HepG2 (cell line): Measurements from ENCODE around the gene RHEBL1. TPM values are rescaled to one million over a fixed set of nuclear protein-coding genes. Genes with fewer than 3 reads are reported as not detected.

Experiments used
- ARNT2 ChIP-seq: sonication (generic); formaldehyde crosslinking; IDR thresholded peaks from 2 replicates; pipeline ENCODE4 v1.8.0; 2022; ENCODE audit warnings: mild to moderate bottlenecking, low read depth, missing genetic modification reagents, moderate library complexity
- CBX2 ChIP-seq, 2 experiments: fragments of 200-600 bp in 1 of 2; sonication (generic); formaldehyde crosslinking in 1 of 2; IDR thresholded peaks; 2 replicates each; pipeline versions ENCODE4 v1.7.0 to v1.8.1; 2018 to 2022; ENCODE audit warnings: low read depth in 2 of 2, low read length in 1 of 2, mild to moderate bottlenecking in 1 of 2, missing genetic modification reagents in 1 of 2
- GABPB1 ChIP-seq: IDR thresholded peaks from 2 replicates; pipeline ENCODE4 v1.6.1; 2016; ENCODE audit warnings: mild to moderate bottlenecking, missing genetic modification reagents, moderate library complexity, missing compliant biosample characterization
- GFI1 ChIP-seq: sonication (generic); formaldehyde crosslinking; IDR thresholded peaks from 2 replicates; pipeline ENCODE4 v1.5.0; 2020; ENCODE audit warnings: missing genetic modification reagents, mild to moderate bottlenecking, borderline replicate concordance
- HHEX ChIP-seq: IDR thresholded peaks from 2 replicates; pipeline ENCODE4 v1.6.1; 2016; ENCODE audit warnings: control low read depth
- HNRNPL ChIP-seq: fragments of 200-400 bp; formaldehyde crosslinking; IDR thresholded peaks from 2 replicates; pipeline ENCODE4 v1.6.1; 2017; ENCODE audit warnings: mild to moderate bottlenecking, low read depth, low read length
- KAT8 ChIP-seq: IDR thresholded peaks from 2 replicates; pipeline ENCODE4 v1.6.1; 2016; ENCODE audit warnings: missing genetic modification reagents, missing compliant biosample characterization
- KLF13 ChIP-seq: sonication (generic); formaldehyde crosslinking; IDR thresholded peaks from 2 replicates; pipeline ENCODE4 v1.4.0; 2020; ENCODE audit warnings: mild to moderate bottlenecking, missing genetic modification reagents
- MTA1 ChIP-seq: sonication (generic); formaldehyde crosslinking; IDR thresholded peaks from 2 replicates; pipeline ENCODE4 v1.4.0; 2020; ENCODE audit warnings: missing genetic modification reagents, mild to moderate bottlenecking, borderline replicate concordance
- MYNN ChIP-seq: sonication (generic); formaldehyde crosslinking; IDR thresholded peaks from 2 replicates; pipeline ENCODE4 v1.4.0; 2020; ENCODE audit warnings: mild to moderate bottlenecking, low read depth, missing genetic modification reagents
- NBN ChIP-seq: fragments of 450-650 bp; conservative IDR thresholded peaks from 2 replicates; pipeline ENCODE4 v1.6.1; 2017
- NCOR1 ChIP-seq: fragments of 200-600 bp; sonication (generic); IDR thresholded peaks from 2 replicates; pipeline ENCODE4 v1.7.0; 2017; ENCODE audit warnings: antibody characterized with exemption, low read length, borderline replicate concordance
- PRDM10 ChIP-seq: sonication (generic); formaldehyde crosslinking; IDR thresholded peaks from 2 replicates; pipeline ENCODE4 v1.4.0; 2020; ENCODE audit warnings: low read depth, missing genetic modification reagents
- RFXANK ChIP-seq: IDR thresholded peaks from 2 replicates; pipeline ENCODE4 v1.6.1; 2016
- SMAD3 ChIP-seq: sonication (generic); formaldehyde crosslinking; IDR thresholded peaks from 2 replicates; pipeline ENCODE4 v1.4.0; 2020; ENCODE audit warnings: missing genetic modification reagents
- polyA plus RNA-seq, 8 experiments: library from polyadenylated mRNA; depleted of rRNA in 3 of 8; stranded (reverse) in 7 of 8; unstranded in 1 of 8; fragments of >200 nt; fragmentation: Illumina TruSeq in 4 of 8; extraction: Trizol in 4 of 8; gene quantifications; 2 replicates each; pipeline versions ENCODE4 v1.2.1 to v1.2.3, GENCODE V29; 2011 to 2016; ENCODE audit warnings: low read depth in 4 of 8, missing spikeins in 1 of 8, mixed read lengths in 1 of 8; ENCODE audit not compliant: insufficient read depth in 1 of 8
- total RNA-seq, 5 experiments: library from RNA; depleted of rRNA; stranded (reverse); fragments of >200 nt; fragmentation: Illumina TruSeq; extraction: Trizol; gene quantifications; 2 replicates each; pipeline ENCODE4 v1.2.3, GENCODE V29; 2016; ENCODE audit warnings: low read depth in 1 of 5
- TF ChIP-seq, protein P1 (sequence below): sonication (generic); formaldehyde crosslinking; IDR thresholded peaks from 2 replicates; pipeline ENCODE4 v1.4.0; 2020; ENCODE audit warnings: mild to moderate bottlenecking, low read depth, missing genetic modification reagents
- TF ChIP-seq, protein P2 (sequence below): IDR thresholded peaks from 2 replicates; pipeline ENCODE4 v1.4.0; 2020; ENCODE audit warnings: mild to moderate bottlenecking, missing genetic modification reagents
- TF ChIP-seq, protein P3 (sequence below): sonication (generic); formaldehyde crosslinking; IDR thresholded peaks from 2 replicates; pipeline ENCODE4 v1.5.0; 2020; ENCODE audit warnings: mild to moderate bottlenecking, missing genetic modification reagents

The RHEBL1 gene
- total and polyA plus RNA-seq, 2 of the 13 experiments (the other 11 are each of a cell fraction or from before 2014, with no cell fraction given), result 1.4 to 2.5 TPM

DNA sequence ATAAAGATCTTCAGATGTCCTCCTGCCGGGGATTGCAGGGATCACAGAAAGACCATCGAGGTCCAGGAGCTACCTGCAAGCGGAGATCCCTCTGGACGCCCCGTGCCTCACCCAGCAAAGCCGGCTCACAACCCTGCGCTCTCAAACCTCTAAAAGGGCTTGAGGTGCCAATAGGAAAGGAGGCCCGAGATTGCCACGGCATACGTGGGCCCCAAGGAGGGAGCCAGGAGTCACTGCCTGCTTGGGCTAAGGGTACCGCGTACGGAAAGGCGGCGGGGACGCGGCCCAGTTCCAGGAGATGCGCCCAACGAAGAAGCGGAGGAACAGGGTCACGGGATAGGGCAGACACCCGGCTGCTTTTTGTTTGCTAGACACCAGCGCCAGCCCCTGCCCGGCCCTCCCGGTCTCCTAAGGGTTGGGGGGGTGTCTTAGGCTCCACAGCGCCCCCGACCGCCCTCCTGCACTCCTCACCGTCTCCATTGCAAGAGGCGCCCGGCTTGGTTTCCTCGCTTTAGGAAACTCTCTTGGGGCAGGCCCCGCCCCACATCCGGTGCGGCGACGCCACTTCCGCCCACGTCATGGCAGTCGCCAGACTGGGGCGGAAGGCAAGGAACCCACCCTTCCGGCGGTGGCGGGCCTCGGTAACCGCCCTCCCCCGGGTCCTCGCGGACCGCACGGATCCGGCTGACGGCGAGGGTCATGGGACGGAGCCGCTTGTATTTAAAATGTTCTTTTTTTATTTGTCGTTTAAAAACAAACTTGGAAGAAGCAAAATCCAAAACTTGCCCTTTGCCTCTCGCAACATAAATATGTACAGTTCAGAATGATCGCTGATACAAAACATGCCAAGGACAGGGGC is 51.3 kb downstream of the RHEBL1 start, which contains the start of gene PRKAG1 (continued):
- TF ChIP-seq, protein P1, sequence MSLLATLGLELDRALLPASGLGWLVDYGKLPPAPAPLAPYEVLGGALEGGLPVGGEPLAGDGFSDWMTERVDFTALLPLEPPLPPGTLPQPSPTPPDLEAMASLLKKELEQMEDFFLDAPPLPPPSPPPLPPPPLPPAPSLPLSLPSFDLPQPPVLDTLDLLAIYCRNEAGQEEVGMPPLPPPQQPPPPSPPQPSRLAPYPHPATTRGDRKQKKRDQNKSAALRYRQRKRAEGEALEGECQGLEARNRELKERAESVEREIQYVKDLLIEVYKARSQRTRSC (CRISPR knock-in tag), result no peak
- TF ChIP-seq SMAD3 (CRISPR knock-in tag) (no peak), CBX2 (IDR thresholded peaks at IDR 0.05; ENCODE audit: low read depth, low read length) (no peak), CBX2 (CRISPR knock-in tag; IDR thresholded peaks at IDR 0.05; ENCODE audit: low read depth) (no peak), HHEX (no peak), NBN (no peak), RFXANK (CRISPR knock-in tag) (0 out of 2 replicates have a peak, but pooled peaks have one; percentile 65), ARNT2 (CRISPR knock-in tag) (peak; percentile 37; the same call in 1 of the 2 replicates), NCOR1 (no peak), KAT8 (peak; percentile 97), KLF13 (CRISPR knock-in tag) (no peak), MYNN (CRISPR knock-in tag) (peak; percentile 85), HNRNPL (no peak), GABPB1 (CRISPR knock-in tag) (peak; percentile 98), MTA1 (CRISPR knock-in tag) (peak; percentile 58; the same call in 1 of the 2 replicates), PRDM10 (CRISPR knock-in tag) (peak; percentile 48; the same call in 1 of the 2 replicates), GFI1 (CRISPR knock-in tag) (no peak)
- TF ChIP-seq, protein P2, sequence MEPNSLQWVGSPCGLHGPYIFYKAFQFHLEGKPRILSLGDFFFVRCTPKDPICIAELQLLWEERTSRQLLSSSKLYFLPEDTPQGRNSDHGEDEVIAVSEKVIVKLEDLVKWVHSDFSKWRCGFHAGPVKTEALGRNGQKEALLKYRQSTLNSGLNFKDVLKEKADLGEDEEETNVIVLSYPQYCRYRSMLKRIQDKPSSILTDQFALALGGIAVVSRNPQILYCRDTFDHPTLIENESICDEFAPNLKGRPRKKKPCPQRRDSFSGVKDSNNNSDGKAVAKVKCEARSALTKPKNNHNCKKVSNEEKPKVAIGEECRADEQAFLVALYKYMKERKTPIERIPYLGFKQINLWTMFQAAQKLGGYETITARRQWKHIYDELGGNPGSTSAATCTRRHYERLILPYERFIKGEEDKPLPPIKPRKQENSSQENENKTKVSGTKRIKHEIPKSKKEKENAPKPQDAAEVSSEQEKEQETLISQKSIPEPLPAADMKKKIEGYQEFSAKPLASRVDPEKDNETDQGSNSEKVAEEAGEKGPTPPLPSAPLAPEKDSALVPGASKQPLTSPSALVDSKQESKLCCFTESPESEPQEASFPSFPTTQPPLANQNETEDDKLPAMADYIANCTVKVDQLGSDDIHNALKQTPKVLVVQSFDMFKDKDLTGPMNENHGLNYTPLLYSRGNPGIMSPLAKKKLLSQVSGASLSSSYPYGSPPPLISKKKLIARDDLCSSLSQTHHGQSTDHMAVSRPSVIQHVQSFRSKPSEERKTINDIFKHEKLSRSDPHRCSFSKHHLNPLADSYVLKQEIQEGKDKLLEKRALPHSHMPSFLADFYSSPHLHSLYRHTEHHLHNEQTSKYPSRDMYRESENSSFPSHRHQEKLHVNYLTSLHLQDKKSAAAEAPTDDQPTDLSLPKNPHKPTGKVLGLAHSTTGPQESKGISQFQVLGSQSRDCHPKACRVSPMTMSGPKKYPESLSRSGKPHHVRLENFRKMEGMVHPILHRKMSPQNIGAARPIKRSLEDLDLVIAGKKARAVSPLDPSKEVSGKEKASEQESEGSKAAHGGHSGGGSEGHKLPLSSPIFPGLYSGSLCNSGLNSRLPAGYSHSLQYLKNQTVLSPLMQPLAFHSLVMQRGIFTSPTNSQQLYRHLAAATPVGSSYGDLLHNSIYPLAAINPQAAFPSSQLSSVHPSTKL (CRISPR knock-in tag), result peak; percentile 38; the same call in 1 of the 2 replicates
- TF ChIP-seq, protein P3, sequence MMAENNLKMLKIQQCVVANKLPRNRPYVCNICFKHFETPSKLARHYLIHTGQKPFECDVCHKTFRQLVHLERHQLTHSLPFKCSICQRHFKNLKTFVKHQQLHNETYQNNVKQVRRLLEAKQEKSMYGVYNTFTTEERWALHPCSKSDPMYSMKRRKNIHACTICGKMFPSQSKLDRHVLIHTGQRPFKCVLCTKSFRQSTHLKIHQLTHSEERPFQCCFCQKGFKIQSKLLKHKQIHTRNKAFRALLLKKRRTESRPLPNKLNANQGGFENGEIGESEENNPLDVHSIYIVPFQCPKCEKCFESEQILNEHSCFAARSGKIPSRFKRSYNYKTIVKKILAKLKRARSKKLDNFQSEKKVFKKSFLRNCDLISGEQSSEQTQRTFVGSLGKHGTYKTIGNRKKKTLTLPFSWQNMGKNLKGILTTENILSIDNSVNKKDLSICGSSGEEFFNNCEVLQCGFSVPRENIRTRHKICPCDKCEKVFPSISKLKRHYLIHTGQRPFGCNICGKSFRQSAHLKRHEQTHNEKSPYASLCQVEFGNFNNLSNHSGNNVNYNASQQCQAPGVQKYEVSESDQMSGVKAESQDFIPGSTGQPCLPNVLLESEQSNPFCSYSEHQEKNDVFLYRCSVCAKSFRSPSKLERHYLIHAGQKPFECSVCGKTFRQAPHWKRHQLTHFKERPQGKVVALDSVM (CRISPR knock-in tag), result no peak
